ENCODE data around the gene TMEM239.
"Not testable (repeated sequence)": the region's sequence is repeated elsewhere in the genome, so short reads cannot be mapped to it uniquely, and the experiment has no call there.

The TMEM239 gene

DNA sequence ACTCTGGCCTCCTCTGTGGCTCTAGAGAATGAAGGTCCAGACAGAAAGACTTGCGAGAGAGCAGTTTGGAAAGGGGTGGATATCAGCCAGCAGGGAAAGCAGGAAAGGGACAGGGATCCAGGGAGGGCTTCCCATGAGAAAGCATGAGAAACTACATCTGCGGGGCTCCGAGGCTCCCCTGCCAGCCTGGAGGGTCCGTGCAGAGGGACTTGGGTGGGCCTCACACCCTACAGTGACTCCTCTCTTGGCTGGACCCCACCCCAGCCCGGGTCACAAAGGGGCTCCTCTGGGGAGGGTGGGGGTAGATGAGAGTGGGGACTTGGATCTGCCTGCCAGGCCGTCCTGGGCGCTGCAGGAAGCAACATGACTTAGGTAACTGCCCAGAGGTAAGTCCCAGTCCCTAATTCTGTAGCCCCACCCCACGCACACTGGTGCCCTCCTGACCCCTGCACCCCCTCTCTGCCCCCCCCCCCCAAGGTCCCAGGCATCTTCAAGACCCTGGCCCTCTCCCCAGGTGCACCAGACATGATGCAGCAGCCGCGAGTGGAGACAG, at the start of gene TMEM239:
Gene TMEM239 (plus strand): TSS at position 335 of the 553 bp plus-strand sequence. CDS start 191 bp downstream, at position 526.
- DNase-seq: no peak

GRCh38 chr20:2767768-2768631, 48.2 kb upstream of the TMEM239 start:
- DNase-seq: no peak

DNA sequence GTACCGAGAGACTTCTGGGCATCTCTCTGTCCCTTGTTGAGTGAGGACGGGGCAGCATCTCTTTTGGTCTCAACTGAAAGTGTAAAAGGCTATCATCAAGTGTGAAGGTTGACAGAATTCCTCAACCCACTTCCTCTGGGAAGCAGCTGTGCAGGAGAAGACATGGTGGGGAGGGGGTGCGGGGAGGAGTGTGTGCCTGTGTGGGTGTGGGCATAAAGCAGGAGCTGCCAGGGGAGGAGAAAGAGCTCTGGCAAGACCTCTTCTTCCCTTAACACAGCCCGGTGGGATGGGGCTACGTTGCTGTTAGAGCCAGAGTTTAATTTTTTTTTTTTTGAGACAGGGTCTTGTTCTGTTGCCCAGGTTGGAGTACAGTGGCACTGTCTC, 47.5 kb upstream of the TMEM239 start:
- DNase-seq: no peak

GRCh38 chr20:2770091-2770490, 46.1 kb upstream of the TMEM239 start:
- DNase-seq: not testable (repeated sequence)

GRCh38 chr20:2771631-2772080, 44.5 kb upstream of the TMEM239 start:
- DNase-seq: no peak

- no peak for DNase-seq
These were observed 42.4 kb upstream of the TMEM239 start for GRCh38 chr20:2773812-2774211.

- no peak for DNase-seq
These were observed 41.0 kb upstream of the TMEM239 start for GRCh38 chr20:2775139-2775538.

- no peak for DNase-seq
These were observed 37.4 kb upstream of the TMEM239 start for GRCh38 chr20:2778602-2779321.

GRCh38 chr20:2780948-2781347, 35.2 kb upstream of the TMEM239 start:
- no peak for DNase-seq

DNA sequence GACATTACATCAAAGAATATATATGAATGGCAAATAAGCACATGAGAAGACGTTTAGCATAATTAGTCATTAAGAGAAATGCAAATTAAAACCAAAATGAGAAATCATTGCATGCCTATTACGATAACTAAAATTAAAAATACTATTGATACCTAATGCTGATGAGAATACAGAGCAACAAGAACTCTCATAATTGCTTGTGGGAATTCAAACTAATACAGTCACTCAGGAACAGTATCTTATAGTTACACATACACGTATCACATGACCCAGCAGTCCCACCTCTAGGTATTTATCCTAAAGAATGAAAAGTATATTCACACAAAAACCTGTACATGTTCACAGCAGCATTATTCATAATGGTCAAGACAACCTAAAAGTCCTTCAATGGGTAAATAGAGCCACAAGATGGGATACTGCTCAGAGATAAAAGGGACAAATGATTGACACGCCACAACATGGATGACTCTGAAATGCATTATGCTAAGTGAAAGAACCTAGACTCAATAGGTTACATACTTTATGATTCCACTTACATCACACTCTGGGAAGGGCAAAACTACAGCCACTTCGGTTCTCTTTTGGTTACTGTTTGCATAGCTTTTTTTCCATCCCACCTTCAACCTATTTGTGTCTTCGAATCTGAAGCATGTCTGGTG, 32.1 kb upstream of the TMEM239 start:
- DNase-seq: no peak

- DNase-seq: no peak
These were observed 22.7 kb upstream of the TMEM239 start for GRCh38 chr20:2793471-2793870.

- no peak for DNase-seq
These were observed 21.9 kb upstream of the TMEM239 start for GRCh38 chr20:2794202-2794748.

DNA sequence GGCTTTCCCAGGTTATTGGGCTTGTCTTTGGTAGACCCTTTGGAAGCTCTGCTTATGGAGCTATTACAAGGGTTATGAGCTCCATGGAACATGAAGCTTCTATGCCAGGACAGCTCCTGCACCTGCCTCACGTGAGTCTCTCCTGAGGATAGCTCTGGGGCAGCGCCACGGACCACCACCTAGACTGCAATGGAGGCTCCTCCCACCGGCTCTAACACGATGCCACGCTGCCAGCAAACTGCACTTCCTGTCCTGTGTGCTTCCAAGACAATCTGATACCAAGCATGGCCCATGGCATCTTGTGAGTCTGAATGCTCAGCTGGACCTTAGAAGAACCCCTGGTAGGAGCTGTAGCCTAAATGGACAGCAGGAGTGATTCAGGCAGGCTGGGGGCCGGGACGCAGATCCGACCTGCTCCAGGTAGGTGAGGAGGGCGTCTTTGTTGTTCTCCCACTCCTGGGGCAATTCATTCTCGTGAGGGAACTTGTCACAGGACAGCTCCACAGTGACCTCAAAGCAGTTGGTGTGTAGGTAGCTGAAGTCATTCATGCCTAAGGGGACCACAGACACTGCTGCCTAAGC, 21.2 kb upstream of the TMEM239 start:
- no peak for DNase-seq

DNA sequence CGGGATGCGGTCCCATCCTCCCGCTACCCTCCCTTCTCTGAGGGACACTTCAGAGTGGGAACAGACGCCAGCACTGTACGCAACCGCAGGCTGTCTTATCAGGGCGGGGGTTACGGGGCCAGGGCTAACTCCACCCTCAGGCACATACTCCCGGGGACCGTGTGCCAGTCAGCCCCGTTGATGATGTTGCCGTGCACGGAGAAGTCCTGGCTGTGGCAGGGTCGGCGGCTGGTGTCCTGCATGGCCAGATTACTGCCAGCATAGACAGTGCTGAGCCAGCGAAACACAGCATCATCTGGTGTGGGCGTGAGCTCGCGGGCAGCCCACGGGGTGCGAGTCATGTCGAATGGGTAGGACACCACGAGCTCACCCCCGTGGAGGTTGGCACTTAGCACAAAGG, 20.7 kb upstream of the TMEM239 start:
- DNase-seq: no peak

DNA sequence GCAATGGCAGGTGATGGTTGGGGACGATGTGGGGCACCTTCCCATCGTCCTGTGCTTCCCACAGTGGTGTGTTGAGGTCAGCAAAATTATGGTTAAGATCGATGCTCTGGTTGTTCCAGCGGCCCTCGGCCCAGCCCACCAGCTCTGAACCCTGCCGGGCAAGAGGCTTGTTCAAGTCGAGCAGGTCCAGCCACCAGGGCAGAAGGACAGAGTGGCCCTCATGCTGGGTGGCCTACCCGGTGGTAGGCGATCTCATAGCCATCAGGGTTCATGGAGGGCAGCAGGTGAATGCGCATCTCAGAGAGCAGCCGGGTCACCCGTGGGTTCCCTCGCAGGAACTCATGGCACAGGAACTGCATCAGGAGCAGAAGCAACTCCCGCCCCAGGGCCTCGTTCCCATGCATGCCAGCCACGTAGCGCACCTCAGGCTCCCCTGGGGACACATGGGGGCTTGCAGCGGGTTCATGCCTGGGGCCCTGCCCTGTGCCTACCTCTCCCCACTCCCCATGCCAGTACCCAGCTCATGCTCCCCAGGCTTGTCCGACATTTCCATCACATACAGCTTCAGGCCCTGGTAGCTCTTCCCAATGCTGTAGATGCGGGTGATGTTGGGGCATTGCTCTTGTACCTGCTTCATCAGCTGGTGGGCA, 20.0 kb upstream of the TMEM239 start:
- no peak for DNase-seq

DNA sequence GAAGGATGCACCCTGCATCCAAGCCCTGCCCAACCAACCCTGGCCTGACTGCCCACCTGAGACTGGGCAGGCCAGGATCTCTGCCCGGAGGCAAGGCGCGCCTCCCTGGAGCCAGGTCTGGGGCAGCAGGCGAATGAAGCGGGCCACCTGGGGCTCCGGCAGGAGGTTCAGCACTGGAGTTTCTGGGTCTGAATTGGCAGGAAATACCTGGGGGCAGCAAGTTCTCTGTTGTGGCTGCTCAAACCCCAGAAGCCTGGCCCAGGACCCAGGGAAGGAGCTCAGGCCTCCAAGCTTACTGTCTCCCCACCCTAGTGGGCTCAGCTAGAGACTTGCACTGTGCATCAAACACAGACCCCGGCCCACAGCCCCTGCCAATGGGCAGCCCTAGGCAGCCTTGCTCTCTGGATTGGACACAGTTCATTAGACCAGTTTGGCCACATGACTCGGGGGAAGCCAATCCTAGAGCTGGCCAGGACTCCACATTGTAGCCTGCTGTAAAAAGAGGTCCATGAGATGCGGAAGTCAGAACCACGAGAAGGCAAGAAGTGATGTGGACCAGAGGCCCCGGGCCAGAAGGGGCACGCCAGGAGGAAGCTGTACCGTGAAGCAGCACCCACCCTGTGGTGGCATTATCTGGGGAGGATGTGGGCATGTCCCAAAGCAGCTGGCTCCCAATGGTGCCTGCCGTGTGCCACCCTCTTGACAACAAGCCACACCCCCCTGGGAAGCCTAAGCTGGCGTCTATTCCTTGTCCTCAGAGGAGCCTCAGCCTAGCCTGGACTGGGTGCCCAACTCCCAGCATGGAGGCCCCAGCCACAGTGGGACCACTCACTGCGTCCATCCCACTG, 18.8 kb upstream of the TMEM239 start:
- DNase-seq: no peak

DNA sequence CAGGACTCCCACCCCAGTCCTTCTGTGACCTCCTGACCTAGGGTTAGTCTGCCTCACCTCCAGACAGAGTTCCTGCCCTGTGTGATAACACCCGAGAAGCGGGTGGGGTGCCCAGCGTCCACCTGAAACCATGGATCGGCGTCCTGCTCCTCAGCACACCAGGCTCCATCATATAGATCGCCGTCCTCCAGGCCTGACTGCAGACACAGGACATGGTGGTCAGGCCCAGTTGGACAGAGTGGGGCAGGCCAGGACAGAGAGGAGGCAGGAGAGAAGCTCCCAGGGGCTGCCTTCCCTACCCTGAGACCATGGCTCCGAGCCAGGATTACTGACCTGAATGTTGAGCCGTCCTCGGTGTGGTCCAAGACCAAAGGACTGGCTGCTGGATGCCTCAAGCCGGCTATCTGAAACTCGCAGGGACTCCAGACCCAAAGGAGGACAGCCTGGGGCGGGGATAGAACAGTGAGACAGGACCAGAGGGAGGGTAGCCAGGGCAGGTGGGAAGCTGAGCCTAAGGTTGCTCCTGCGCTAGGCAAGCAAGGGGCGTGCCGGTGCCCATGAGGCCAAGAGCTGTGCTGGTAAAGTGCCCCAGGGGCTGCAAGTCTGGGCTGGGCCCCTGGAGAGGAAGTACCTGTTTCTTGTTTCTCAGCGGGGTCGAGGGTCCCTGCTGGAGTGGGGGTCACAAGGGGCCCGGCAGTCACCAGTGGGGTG, 17.9 kb upstream of the TMEM239 start:
- DNase-seq: no peak

DNA sequence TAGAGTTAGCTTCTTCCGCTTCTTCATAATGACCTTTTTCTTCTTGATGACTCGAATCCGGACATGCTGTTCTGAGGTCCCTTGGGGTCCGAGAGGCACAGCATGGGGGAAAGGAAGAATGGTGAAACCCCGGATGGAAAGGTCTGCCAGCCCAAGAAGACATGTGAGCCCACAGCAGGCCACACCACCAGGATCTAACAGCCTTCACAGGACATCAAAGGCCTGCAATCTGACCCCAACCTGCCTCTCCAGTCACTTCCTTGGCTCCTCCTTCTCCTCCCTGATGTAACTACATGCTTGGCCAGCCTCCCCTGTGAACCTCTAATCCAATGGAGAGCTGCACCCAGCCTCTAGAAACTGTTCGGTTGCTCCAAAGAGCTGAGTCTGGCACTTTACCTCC, 17.4 kb upstream of the TMEM239 start:
- DNase-seq: no peak

DNA sequence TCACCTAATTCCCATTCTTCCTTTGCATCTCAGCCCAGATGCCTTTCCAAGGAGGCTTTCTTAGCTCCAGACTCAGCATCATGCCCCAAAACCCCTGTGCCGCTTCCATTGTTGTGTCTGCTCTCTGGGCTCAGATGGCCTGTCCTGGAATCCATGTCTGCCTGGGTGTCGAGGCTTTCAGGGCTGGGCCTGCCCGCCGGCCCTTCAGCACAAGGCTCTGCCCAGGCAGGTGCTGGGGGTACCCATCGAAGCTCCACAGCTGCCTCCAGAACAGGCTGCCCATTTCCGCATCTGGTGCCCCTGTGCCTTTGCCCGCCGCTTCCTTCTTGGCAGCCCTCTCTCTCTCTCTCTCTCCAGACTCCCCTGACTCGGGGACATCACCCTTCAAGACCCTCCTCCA, 16.9 kb upstream of the TMEM239 start:
- no peak for DNase-seq

Measured in NCI-H524 (cell line).